Progenitor cell of endocrine pancreas (in vitro differentiated cells): Measurements from ENCODE around the gene XRCC5. TPM values are rescaled to one million over a fixed set of nuclear protein-coding genes. Genes with fewer than 3 reads are reported as not detected.
A peak's percentile ranks its signal among the peaks of the same experiment; 100 is the strongest.

Experiments used
- DNase-seq: peaks from one replicate; pipeline ENCODE4 v3.0.0; 2021; ENCODE audit warnings: low spot score; ENCODE audit not compliant: unreplicated experiment
- H3K27ac Mint-ChIP-seq: 2 replicates; pipeline ENCODE4 v1.8.0; 2021; ENCODE audit warnings: mild to moderate bottlenecking, moderate library complexity, mixed read lengths
- H3K27me3 Mint-ChIP-seq: 2 replicates; pipeline ENCODE4 v1.8.0; 2021; ENCODE audit warnings: mixed read lengths
- H3K36me3 Mint-ChIP-seq: 2 replicates; pipeline ENCODE4 v1.8.0; 2022; ENCODE audit warnings: mixed read lengths; ENCODE audit not compliant: insufficient read depth
- H3K4me1 Mint-ChIP-seq: 2 replicates; pipeline ENCODE4 v1.8.0; 2021; ENCODE audit warnings: low read depth, mixed read lengths
- H3K4me3 Mint-ChIP-seq: 2 replicates; pipeline ENCODE4 v1.8.0; 2021; ENCODE audit warnings: low read depth, mild to moderate bottlenecking, moderate library complexity, mixed read lengths
- H3K9me3 Mint-ChIP-seq: 2 replicates; pipeline ENCODE4 v1.8.0; 2021; ENCODE audit warnings: low read depth, mixed read lengths
- total RNA-seq: library from RNA; stranded (reverse); gene quantifications from 2 replicates; pipeline ENCODE4 v1.2.1, GENCODE V29; 2021
- TF ChIP-seq, protein P1 (sequence below): fragments of 200-600 bp; sonication (generic); IDR thresholded peaks from one replicate; pipeline ENCODE4 v1.5.0; 2021; ENCODE audit warnings: antibody characterized with exemption, mild to moderate bottlenecking; ENCODE audit not compliant: unreplicated experiment

XRCC5 gene
- total RNA-seq, 1 donor from 2014 or later = 378 TPM

DNA sequence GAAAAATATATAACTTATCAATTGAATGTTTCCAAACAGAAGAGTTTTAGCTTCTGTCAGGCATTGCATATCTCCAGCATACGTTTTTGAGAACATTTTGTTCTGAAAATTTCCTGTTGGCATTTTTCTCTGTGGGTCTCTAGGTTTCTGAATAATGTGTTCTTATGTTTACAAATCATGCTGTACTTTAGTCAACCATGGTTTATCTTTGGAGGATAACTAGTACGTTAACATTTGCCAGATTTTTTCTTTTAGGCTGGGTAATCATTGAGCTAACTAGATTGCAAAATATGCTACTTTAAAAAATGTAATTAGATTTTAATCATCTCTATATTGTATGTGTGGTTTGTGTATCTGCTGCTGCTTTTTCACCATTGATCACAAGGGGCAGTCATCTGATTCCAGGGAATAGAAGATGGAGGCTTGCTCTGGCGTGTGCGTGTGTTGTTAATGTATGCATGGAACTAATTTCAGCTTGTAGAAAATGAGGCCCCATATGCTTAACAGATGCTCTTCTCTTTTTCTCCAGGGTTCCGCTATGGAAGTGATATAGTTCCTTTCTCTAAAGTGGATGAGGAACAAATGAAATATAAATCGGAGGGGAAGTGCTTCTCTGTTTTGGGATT, 21.3 kb downstream of the XRCC5 start:
- H3K27ac Mint-ChIP-seq = peak overlapping the region; percentile 68
- H3K27me3 Mint-ChIP-seq = no peaks in the 10 kb centered on the region
- H3K4me1 Mint-ChIP-seq = peaks cover 10% of the 10 kb centered on the region
- TF ChIP-seq, protein P1, sequence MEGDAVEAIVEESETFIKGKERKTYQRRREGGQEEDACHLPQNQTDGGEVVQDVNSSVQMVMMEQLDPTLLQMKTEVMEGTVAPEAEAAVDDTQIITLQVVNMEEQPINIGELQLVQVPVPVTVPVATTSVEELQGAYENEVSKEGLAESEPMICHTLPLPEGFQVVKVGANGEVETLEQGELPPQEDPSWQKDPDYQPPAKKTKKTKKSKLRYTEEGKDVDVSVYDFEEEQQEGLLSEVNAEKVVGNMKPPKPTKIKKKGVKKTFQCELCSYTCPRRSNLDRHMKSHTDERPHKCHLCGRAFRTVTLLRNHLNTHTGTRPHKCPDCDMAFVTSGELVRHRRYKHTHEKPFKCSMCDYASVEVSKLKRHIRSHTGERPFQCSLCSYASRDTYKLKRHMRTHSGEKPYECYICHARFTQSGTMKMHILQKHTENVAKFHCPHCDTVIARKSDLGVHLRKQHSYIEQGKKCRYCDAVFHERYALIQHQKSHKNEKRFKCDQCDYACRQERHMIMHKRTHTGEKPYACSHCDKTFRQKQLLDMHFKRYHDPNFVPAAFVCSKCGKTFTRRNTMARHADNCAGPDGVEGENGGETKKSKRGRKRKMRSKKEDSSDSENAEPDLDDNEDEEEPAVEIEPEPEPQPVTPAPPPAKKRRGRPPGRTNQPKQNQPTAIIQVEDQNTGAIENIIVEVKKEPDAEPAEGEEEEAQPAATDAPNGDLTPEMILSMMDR = no peak
- no peaks in the 10 kb centered on the region for H3K9me3 Mint-ChIP-seq
- H3K36me3 Mint-ChIP-seq = peaks cover 50% of the 10 kb centered on the region
- no peak overlapping the region for H3K4me3 Mint-ChIP-seq
- no peak for DNase-seq

DNA sequence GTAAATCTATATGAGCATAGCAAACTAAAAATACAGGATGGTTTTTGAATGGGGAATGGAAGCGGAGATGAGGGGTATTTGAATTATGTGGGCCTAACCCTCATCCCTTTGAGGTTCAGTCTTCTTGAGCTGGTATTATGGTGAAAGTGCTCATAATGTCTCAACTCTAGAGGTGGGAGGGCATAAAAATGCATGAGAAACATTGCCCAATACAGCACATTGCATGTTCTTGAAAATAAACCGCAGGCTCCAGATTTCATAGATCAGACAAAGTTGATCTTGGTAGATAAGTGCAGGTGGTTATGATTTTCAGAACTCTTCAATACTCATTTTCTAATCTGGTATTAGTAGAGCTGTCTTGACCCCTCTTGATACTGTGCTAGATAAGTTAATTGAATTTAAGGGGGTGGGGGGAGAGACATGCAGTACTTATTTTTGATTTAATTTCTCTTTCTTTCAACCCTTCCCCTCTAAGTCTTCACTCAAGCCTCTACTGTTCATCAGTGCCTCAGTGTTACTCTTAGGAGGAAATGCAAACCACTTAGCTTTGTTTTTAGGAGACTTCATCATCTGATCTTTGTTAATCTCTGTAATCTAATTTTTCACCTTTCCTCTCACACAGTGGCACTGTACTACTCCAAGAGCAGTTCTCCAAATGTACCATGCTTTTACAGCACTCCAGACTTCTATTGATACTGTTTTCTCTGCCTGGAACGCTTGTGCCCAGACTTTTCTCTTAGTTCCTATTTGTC, 22.2 kb downstream of the XRCC5 start:
- peak overlapping the region; percentile 79 for H3K27ac Mint-ChIP-seq
- peaks cover 53% of the 10 kb centered on the region for H3K36me3 Mint-ChIP-seq
- no peaks in the 10 kb centered on the region for H3K27me3 Mint-ChIP-seq
- TF ChIP-seq, protein P1 = no peak
- H3K4me1 Mint-ChIP-seq = peaks cover 10% of the 10 kb centered on the region
- DNase-seq = no peak
- no peaks in the 10 kb centered on the region for H3K9me3 Mint-ChIP-seq
- H3K4me3 Mint-ChIP-seq = no peak overlapping the region

DNA sequence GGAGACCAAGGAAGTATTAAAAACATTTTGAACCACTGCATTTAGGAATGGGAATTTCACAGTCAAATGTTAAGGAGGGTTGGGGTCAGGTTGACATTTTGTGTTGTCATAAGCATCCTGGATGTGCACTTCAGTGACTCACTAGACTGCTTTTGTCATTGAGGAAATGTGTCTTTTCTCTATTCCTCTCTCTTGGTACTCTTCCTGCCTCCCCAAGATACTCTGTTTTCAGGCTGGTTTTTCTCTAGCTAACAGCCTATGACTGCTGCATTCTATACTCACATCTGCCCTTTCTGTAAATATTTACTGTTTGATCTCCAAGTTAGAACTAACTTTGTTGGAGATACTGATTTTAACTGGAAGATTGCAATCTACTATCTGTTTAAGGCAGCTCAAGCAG, 23.4 kb downstream of the XRCC5 start:
- no peaks in the 10 kb centered on the region for H3K27me3 Mint-ChIP-seq
- no peak for DNase-seq
- peaks cover 54% of the 10 kb centered on the region for H3K36me3 Mint-ChIP-seq
- no peak overlapping the region for H3K27ac Mint-ChIP-seq
- TF ChIP-seq, protein P1 = no peak
- peaks cover 10% of the 10 kb centered on the region for H3K4me1 Mint-ChIP-seq
- no peaks in the 10 kb centered on the region for H3K9me3 Mint-ChIP-seq
- no peak overlapping the region for H3K4me3 Mint-ChIP-seq

DNA sequence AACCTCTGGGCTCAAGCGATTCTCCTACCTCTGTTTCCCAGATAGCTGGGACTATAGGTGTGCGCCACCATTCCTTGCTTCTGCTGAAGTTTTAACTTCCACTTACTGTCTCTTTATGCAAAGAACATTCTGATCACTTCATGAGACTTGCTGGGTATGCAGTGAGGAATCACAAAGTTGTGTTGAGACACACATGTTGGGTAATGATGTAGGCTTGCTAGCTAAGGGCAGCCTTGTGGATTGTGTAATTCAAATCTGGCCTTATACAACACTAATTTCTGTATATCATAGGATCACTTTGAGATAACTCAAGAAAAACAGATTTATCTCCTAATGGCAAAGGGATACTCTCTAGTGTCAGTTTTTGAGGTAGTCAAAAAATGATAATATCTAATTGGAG, 24.2 kb downstream of the XRCC5 start:
- TF ChIP-seq, protein P1 = no peak
- no peak overlapping the region for H3K4me3 Mint-ChIP-seq
- H3K27me3 Mint-ChIP-seq = no peaks in the 10 kb centered on the region
- H3K36me3 Mint-ChIP-seq = peaks cover 57% of the 10 kb centered on the region
- H3K4me1 Mint-ChIP-seq = peaks cover 10% of the 10 kb centered on the region
- no peak for DNase-seq
- peak overlapping the region; percentile 0 for H3K27ac Mint-ChIP-seq
- H3K9me3 Mint-ChIP-seq = no peaks in the 10 kb centered on the region

DNA sequence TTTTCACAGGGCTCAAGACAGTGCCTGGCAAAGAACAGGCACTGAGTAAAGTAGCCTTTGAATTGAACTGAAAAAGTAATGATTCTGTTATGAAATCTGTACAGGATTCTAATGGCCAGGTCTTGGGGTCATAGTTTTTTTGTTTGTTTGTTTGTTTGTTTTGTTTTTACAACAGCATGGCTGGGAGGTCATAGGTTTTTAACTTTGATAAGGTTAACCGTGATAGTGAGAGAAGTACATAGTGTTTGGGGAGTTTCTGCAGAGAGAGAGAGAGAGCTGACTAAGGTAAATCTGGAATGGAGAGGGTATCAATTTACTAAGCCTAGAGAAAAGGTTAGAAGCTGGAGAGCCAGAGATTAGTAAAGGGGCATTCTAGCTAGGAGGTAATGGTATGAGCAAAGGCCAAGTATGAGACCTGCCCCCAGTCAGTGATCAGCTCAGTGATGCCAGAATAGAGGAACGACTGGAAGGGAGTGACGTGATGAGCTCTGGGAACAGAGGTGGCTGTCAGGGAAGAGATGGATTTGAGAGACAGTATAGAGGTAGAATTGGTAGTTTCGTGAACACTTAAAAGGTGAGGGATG, 25.9 kb downstream of the XRCC5 start:
- Mint-ChIP-seq H3K9me3 (no peaks in the 10 kb centered on the region), H3K27me3 (no peaks in the 10 kb centered on the region), H3K27ac (peak overlapping the region; percentile 37), H3K36me3 (peaks cover 55% of the 10 kb centered on the region), H3K4me3 (no peak overlapping the region), H3K4me1 (peaks cover 8% of the 10 kb centered on the region)
- no peak for DNase-seq
- TF ChIP-seq, protein P1 = no peak
